ENCODE data around the gene JAML. TPM values are rescaled to one million over a fixed set of nuclear protein-coding genes. Genes with fewer than 3 reads are reported as not detected.

The JAML gene
- total RNA-seq, 1 donor from 2014 or later = not detected

DNA sequence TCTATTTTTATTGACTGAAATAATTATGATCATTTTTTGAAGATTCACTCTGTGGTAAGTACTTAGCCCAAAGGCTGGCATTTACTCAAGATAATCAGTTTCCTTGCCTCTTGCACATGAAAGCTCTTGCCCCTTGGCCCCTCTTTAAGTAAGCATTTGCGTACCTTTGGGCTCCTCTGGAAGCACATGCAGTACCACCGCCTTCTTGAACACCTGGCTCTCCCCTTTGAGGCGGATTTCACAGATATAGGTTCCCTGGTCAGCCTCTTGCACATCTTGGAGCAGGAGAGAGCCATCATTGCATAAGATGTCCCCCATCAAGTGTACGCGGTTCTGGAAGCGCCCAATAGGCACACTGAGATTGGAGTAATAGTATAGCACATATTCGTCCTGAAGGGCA is 14.5 kb downstream of the JAML start:
- H3K27ac Mint-ChIP-seq (ENCODE audit: unreplicated experiment) = no peak overlapping the region
- H3K36me3 Mint-ChIP-seq (ENCODE audit: unreplicated experiment) = no peaks in the 10 kb centered on the region

GRCh38 chr11:118209033-118209432 is 15.8 kb downstream of the JAML start:
- DNase-seq (ENCODE audit: extremely low spot score, unreplicated experiment) = no peak
- no peak overlapping the region for H3K27ac Mint-ChIP-seq (ENCODE audit: unreplicated experiment)
- TF ChIP-seq, protein P1, sequence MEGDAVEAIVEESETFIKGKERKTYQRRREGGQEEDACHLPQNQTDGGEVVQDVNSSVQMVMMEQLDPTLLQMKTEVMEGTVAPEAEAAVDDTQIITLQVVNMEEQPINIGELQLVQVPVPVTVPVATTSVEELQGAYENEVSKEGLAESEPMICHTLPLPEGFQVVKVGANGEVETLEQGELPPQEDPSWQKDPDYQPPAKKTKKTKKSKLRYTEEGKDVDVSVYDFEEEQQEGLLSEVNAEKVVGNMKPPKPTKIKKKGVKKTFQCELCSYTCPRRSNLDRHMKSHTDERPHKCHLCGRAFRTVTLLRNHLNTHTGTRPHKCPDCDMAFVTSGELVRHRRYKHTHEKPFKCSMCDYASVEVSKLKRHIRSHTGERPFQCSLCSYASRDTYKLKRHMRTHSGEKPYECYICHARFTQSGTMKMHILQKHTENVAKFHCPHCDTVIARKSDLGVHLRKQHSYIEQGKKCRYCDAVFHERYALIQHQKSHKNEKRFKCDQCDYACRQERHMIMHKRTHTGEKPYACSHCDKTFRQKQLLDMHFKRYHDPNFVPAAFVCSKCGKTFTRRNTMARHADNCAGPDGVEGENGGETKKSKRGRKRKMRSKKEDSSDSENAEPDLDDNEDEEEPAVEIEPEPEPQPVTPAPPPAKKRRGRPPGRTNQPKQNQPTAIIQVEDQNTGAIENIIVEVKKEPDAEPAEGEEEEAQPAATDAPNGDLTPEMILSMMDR (IDR thresholded peaks at IDR 0.05) = no peak
- H3K4me3 Mint-ChIP-seq (ENCODE audit: unreplicated experiment) = no peak overlapping the region
- H3K27me3 Mint-ChIP-seq (ENCODE audit: unreplicated experiment) = peaks cover 74% of the 10 kb centered on the region
- H3K4me1 Mint-ChIP-seq (ENCODE audit: unreplicated experiment) = peaks cover 12% of the 10 kb centered on the region
- H3K9me3 Mint-ChIP-seq (ENCODE audit: unreplicated experiment) = no peaks in the 10 kb centered on the region
- H3K36me3 Mint-ChIP-seq (ENCODE audit: unreplicated experiment) = no peaks in the 10 kb centered on the region

More for the DNA sequence above, 14.5 kb downstream of the JAML start:
- Mint-ChIP-seq H3K4me3 (ENCODE audit: unreplicated experiment) (no peak overlapping the region), H3K4me1 (ENCODE audit: unreplicated experiment) (peaks cover 12% of the 10 kb centered on the region), H3K9me3 (ENCODE audit: unreplicated experiment) (no peaks in the 10 kb centered on the region), H3K27me3 (ENCODE audit: unreplicated experiment) (peaks cover 76% of the 10 kb centered on the region)
- TF ChIP-seq, protein P1 (IDR thresholded peaks at IDR 0.05) = no peak
- no peak for DNase-seq (ENCODE audit: extremely low spot score, unreplicated experiment)

GRCh38 chr11:118207079-118207478 is 17.7 kb downstream of the JAML start:
- Mint-ChIP-seq H3K4me1 (ENCODE audit: unreplicated experiment) (peaks cover 4% of the 10 kb centered on the region), H3K9me3 (ENCODE audit: unreplicated experiment) (no peaks in the 10 kb centered on the region), H3K27me3 (ENCODE audit: unreplicated experiment) (peaks cover 59% of the 10 kb centered on the region), H3K4me3 (ENCODE audit: unreplicated experiment) (no peak overlapping the region), H3K36me3 (ENCODE audit: unreplicated experiment) (no peaks in the 10 kb centered on the region), H3K27ac (ENCODE audit: unreplicated experiment) (no peak overlapping the region)
- no peak for DNase-seq (ENCODE audit: extremely low spot score, unreplicated experiment)
- TF ChIP-seq, protein P1 (IDR thresholded peaks at IDR 0.05) = no peak

DNA sequence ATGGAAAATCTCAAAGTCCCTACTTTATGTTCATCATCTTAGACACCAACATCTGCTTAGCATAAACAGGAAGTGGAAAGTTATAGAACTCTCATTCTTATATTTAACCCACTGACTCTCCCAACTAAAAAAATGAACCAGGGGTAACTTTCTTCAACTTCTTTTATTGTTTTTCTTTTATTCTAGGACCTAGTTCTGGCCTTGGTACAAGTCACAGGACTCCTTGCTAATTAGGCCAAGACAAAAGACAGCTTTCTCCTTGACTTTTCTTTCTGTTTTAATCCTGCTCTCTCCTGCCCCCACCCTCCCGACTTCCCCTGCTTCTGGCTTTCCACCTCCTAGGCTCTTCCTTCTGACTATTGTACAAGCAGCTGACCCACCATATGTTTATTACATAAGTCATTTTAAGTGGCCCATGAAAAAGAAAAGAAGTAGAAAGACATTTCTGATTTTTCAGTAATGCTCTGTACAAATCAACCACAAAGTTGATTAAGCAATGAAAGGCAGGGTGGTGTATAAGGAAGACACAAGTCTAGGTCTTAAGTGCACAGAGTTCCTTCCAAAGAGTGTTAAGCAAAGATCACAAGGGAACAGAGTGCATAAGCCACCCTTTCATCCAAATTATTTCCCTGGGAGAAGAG is 18.3 kb downstream of the JAML start:
- Mint-ChIP-seq H3K9me3 (ENCODE audit: unreplicated experiment) (no peaks in the 10 kb centered on the region), H3K4me3 (ENCODE audit: unreplicated experiment) (no peak overlapping the region), H3K36me3 (ENCODE audit: unreplicated experiment) (no peaks in the 10 kb centered on the region), H3K4me1 (ENCODE audit: unreplicated experiment) (peaks cover 4% of the 10 kb centered on the region), H3K27me3 (ENCODE audit: unreplicated experiment) (peaks cover 54% of the 10 kb centered on the region), H3K27ac (ENCODE audit: unreplicated experiment) (no peak overlapping the region)
- TF ChIP-seq, protein P1 (IDR thresholded peaks at IDR 0.05) = no peak
- DNase-seq (ENCODE audit: extremely low spot score, unreplicated experiment) = no peak

DNA sequence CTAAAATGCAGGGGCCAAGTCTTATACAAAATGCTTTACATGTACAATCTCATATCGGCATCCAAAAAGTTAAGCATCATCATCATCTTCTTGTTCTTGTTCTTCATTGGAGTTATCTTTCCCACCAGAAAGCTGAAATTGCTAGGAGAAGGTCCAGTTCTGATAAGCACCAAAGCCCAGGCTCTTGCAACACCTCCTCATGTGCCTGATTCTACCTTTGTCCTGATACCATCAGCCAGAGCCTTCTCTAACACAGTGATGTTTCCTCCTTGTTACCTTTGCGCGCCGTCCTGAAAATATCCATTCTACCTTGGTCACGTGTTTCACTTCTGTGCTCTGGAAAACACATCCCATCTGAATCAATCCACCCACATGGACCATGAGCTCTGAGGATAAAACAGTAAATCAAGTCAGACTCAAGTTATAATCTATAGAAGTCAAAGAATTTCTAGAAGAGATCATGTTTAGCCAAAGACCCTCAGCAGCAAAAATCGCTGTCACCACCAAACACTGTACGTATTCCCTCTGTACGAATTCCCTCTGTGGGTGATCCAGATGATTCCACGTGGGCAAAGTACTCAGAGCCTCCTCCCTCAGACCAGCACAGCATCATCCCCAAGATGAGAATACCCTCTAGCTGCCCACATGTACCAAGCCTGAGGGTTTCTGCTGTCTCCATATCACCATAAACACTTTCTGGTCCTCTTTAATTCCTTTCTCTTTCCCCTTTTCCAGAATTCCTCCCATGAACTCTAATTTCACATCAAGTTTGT is 19.0 kb downstream of the JAML start:
- Mint-ChIP-seq H3K36me3 (ENCODE audit: unreplicated experiment) (no peaks in the 10 kb centered on the region), H3K9me3 (ENCODE audit: unreplicated experiment) (no peaks in the 10 kb centered on the region), H3K27ac (ENCODE audit: unreplicated experiment) (no peak overlapping the region), H3K27me3 (ENCODE audit: unreplicated experiment) (peaks cover 48% of the 10 kb centered on the region), H3K4me3 (ENCODE audit: unreplicated experiment) (no peak overlapping the region), H3K4me1 (ENCODE audit: unreplicated experiment) (peaks cover under 1% of the 10 kb centered on the region)
- no peak for DNase-seq (ENCODE audit: extremely low spot score, unreplicated experiment)
- TF ChIP-seq, protein P1 (IDR thresholded peaks at IDR 0.05) = no peak
